GM12878 (cell line): ENCODE data around the gene MLNR. TPM values are rescaled to one million over a fixed set of nuclear protein-coding genes. Genes with fewer than 3 reads are reported as not detected.

Source experiments
- ATAC-seq: fragments of 200-7000 bp; cut with Tn5 transposase; 3 replicates; pipeline ENCODE4 v1.9.1; 2020; ENCODE audit warnings: mild to moderate bottlenecking, moderate library complexity
- BruUV-seq: library from RNA; stranded (reverse); fragments of 400-500 nt; replicated peaks from 2 replicates; lab custom pipeline; 2021; lab: Mats Ljungman, UMichigan
- CTCF ChIA-PET: fragments of 300-600 bp; sonication (Branson Sonifier 250); formaldehyde crosslinking; extraction: SDS; loops from one replicate; lab custom pipeline; 2021; ENCODE audit warnings: inconsistent platforms; lab: Yijun Ruan, JAX
- POLR2A ChIA-PET: fragments of 350-600 bp; formaldehyde crosslinking; extraction: SDS; loops from one replicate; lab custom pipeline; 2021; ENCODE audit warnings: inconsistent platforms; lab: Charles Lee
- RAD21 ChIA-PET: fragments of 300-600 bp; sonication (Branson Sonifier 250); formaldehyde crosslinking; loops from one replicate; lab custom pipeline; 2023; ENCODE audit warnings: antibody characterized with exemption; ENCODE audit not compliant: unreplicated experiment; lab: Charles Lee
- SMC1A ChIA-PET: fragments of 300-600 bp; sonication (Branson Sonifier 250); formaldehyde crosslinking; loops from one replicate; lab custom pipeline; 2023; ENCODE audit not compliant: unreplicated experiment, uncharacterized antibody; lab: Charles Lee
- DNase-seq: peaks from one replicate; pipeline ENCODE4 v3.0.0-alpha.2; 2011; ENCODE audit warnings: low read depth, low spot score
- FAIRE-seq: peaks from 3 replicates; lab custom pipeline; 2011; peaks lifted over from hg19 to GRCh38; lab: Jason Lieb, UNC
- H2AFZ ChIP-seq: 2 replicates; pipeline ENCODE4 v1.6.0; 2011; ENCODE audit warnings: low read depth, low read length, control low read depth; ENCODE audit not compliant: control insufficient read depth
- H3K27ac ChIP-seq: 2 replicates; pipeline ENCODE4 v1.5.1; 2011; ENCODE audit warnings: control low read depth; ENCODE audit not compliant: control insufficient read depth, insufficient read depth
- H3K27me3 ChIP-seq, 2 experiments: replicated peaks in 1 of 2; 2 replicates each; pipeline versions ENCODE4 v1.6.0 to v1.6.1; 2011; ENCODE audit warnings: low read length in 1 of 2; ENCODE audit not compliant: control insufficient read depth in 2 of 2, insufficient read depth in 2 of 2
- H3K36me3 ChIP-seq, 2 experiments: 2 replicates each; pipeline ENCODE4 v1.5.1; 2011; ENCODE audit warnings: low read length in 1 of 2; ENCODE audit not compliant: control insufficient read depth in 2 of 2, insufficient read depth in 2 of 2
- H3K4me1 ChIP-seq: 2 replicates; pipeline ENCODE4 v1.6.1; 2011; ENCODE audit warnings: mild to moderate bottlenecking, low read length, moderate library complexity, mixed read lengths; ENCODE audit not compliant: control insufficient read depth, insufficient read depth
- H3K4me2 ChIP-seq: 2 replicates; pipeline ENCODE4 v1.6.0; 2011; ENCODE audit warnings: control low read depth; ENCODE audit not compliant: control insufficient read depth, insufficient read depth
- H3K4me3 ChIP-seq: fragments of 200-600 bp; sonication (generic); 2 replicates; pipeline ENCODE4 v1.5.1; 2016
- H3K79me2 ChIP-seq: 2 replicates; pipeline ENCODE4 v1.6.0; 2011; ENCODE audit warnings: low read length; ENCODE audit not compliant: control insufficient read depth, insufficient read depth
- H3K9ac ChIP-seq: 2 replicates; pipeline ENCODE4 v1.8.0; 2011; ENCODE audit warnings: low read length, control low read depth, mixed read lengths; ENCODE audit not compliant: control insufficient read depth, insufficient read depth
- H3K9me3 ChIP-seq: replicated peaks from 3 replicates; pipeline ENCODE4 v1.5.1; 2011; ENCODE audit warnings: mild to moderate bottlenecking, low read length; ENCODE audit not compliant: control insufficient read depth, insufficient read depth
- H4K20me1 ChIP-seq: 2 replicates; pipeline ENCODE4 v1.6.0; 2011; ENCODE audit not compliant: control insufficient read depth, insufficient read depth
- BCL3 ChIP-seq: IDR thresholded peaks from 2 replicates; pipeline ENCODE4 v1.6.1; 2011; ENCODE audit warnings: borderline replicate concordance, low read depth, mild to moderate bottlenecking, moderate library complexity, low read length; ENCODE audit not compliant: insufficient read depth, poor library complexity, severe bottlenecking
- CHD4 ChIP-seq: fragments of 200-600 bp; sonication (generic); IDR thresholded peaks from 2 replicates; pipeline ENCODE4 v1.6.1; 2016; ENCODE audit warnings: mild to moderate bottlenecking
- JUNB ChIP-seq: IDR thresholded peaks from 2 replicates; pipeline ENCODE4 v1.6.1; 2016; ENCODE audit warnings: antibody characterized with exemption, mild to moderate bottlenecking
- JUND ChIP-seq: IDR thresholded peaks from 2 replicates; pipeline ENCODE4 v1.6.1; 2012; ENCODE audit warnings: low read depth, mild to moderate bottlenecking, low read length, improper control_type of control experiment, moderate library complexity
- NFYA ChIP-seq: IDR thresholded peaks from 2 replicates; pipeline ENCODE4 v1.6.1; 2011; ENCODE audit warnings: low read depth, mild to moderate bottlenecking, low read length, improper control_type of control experiment, borderline replicate concordance
- POLR2AphosphoS5 ChIP-seq: IDR thresholded peaks from 2 replicates; pipeline ENCODE4 v1.6.1; 2011; ENCODE audit warnings: mild to moderate bottlenecking, low read length, inconsistent platforms
- RB1 ChIP-seq: fragments of 450-650 bp; formaldehyde crosslinking; IDR thresholded peaks from 2 replicates; pipeline ENCODE4 v1.6.1; 2017; ENCODE audit warnings: mild to moderate bottlenecking, borderline replicate concordance
- SREBF1 ChIP-seq: IDR thresholded peaks from 2 replicates; pipeline ENCODE4 v1.6.1; 2012; ENCODE audit warnings: mild to moderate bottlenecking, low read length
- STAT3 ChIP-seq: IDR thresholded peaks from 2 replicates; pipeline ENCODE4 v1.6.1; 2011; ENCODE audit warnings: low read depth, low read length, improper control_type of control experiment
- USF2 ChIP-seq: IDR thresholded peaks from 2 replicates; pipeline ENCODE4 v1.6.1; 2011; ENCODE audit warnings: low read depth, low read length, improper control_type of control experiment, borderline replicate concordance
- ZNF217 ChIP-seq: fragments of 450-650 bp; IDR thresholded peaks from 2 replicates; pipeline ENCODE4 v1.6.1; 2017; ENCODE audit warnings: antibody characterized with exemption, mild to moderate bottlenecking
- WGBS: methylation state at CpG from one replicate; pipeline ENCODE4 v1.1.6; 2016; ENCODE audit warnings: low lambda C conversion rate; ENCODE audit not compliant: insufficient replicate concordance, insufficient coverage; ENCODE audit errors: missing lambda C conversion rate; 5-methylcytosine and 5-hydroxymethylcytosine counted together
- in situ Hi-C: fragments of 300-500 bp; cut with MboI; formaldehyde crosslinking; loops from 9 replicates; pipeline ENCODE4 v1.14.3; 2018; ENCODE audit warnings: mixed read lengths
- intact Hi-C: fragments of 100-400 bp; cut with micrococcal nuclease; formaldehyde crosslinking; loops from one replicate; pipeline ENCODE4 v1.14.2; 2022; ENCODE audit not compliant: unreplicated experiment
- polyA plus RNA-seq, 11 experiments: library from polyadenylated mRNA; depleted of rRNA in 4 of 11; unstranded in 6 of 11; stranded (reverse) in 5 of 11; fragments of >200 nt; fragmentation: Nextera tagmentation in 4 of 11; fragmentation: Illumina TruSeq in 1 of 11; extraction: Ambion mirVana in 4 of 11; extraction: Trizol in 1 of 11; gene quantifications; 1 replicate in 1 of 11; 2 replicates in 10 of 11; pipeline versions ENCODE4 v1.2.1 to v1.2.3, GENCODE V29; 2011 to 2016; ENCODE audit warnings: inconsistent platforms in 2 of 11, missing spikeins in 2 of 11, low read depth in 1 of 11
- total RNA-seq, 4 experiments: library from RNA; depleted of rRNA in 3 of 4; stranded (reverse); fragments of >200 nt in 3 of 4; fragmentation: Illumina TruSeq in 1 of 4; extraction: Trizol in 1 of 4; gene quantifications; 2 replicates each; pipeline versions ENCODE4 v1.2.1 to v1.2.3, GENCODE V29; 2013 to 2021

Gene MLNR
- total and polyA plus RNA-seq, 10 of the 15 experiments (the other 5 are each of a cell fraction or from before 2014, with no cell fraction given) = not detected

GRCh38 chr13:49210114-49210513, 10.0 kb upstream of the MLNR start:
- no TSS peak for BruUV-seq
- Histone ChIP-seq H3K9ac (no peak overlapping the region), H3K27me3 (no peaks in the 10 kb centered on the region), H3K4me3 (no peak overlapping the region), H3K4me2 (no peak overlapping the region), H4K20me1 (no peaks in the 10 kb centered on the region), H3K36me3 (peaks cover 0 to 5% of the 10 kb centered on the region in 2 experiments; a peak in 2 of 4 replicates), H3K79me2 (no peaks in the 10 kb centered on the region), H3K27ac (no peak overlapping the region), H2AFZ (no peak overlapping the region), H3K9me3 (peaks cover 2% of the 10 kb centered on the region; the same call in 1 of the 3 replicates), H3K4me1 (peaks cover 4% of the 10 kb centered on the region)
- WGBS = 100% methylated on average over 1 of the region's 1 CpG
- in situ Hi-C loops = no loop called here
- ATAC-seq = no peak
- CTCF ChIA-PET = interaction anchor here (0.6 to 1.1 kb wide), 2 partner anchors 117 to 1002 kb away, joined by 3 read pairs; no protein-coding TSS in a partner anchor
- no peak for FAIRE-seq
- POLR2A ChIA-PET = interaction anchor here (0.7 kb wide), 1 partner anchor 495 kb away, joined by 5 read pairs; no protein-coding TSS in a partner anchor
- DNase-seq = no peak
- RAD21 ChIA-PET = no interaction called here
- SMC1A ChIA-PET = interaction anchor here (0.6 to 1.2 kb wide), 3 partner anchors 31 to 733 kb away, joined by 3 read pairs; no protein-coding TSS in a partner anchor
- intact Hi-C loops = no loop called here
- TF ChIP-seq JUND (no peak), BCL3 (no peak), JUNB (no peak), POLR2AphosphoS5 (no peak), USF2 (no peak), RB1 (no peak), ZNF217 (no peak), SREBF1 (no peak), NFYA (no peak), CHD4 (no peak), STAT3 (no peak)
